HCT116 (cell line): ENCODE measurements around the gene LMLN. TPM values are rescaled to one million over a fixed set of nuclear protein-coding genes. Genes with fewer than 3 reads are reported as not detected.

ENCODE experiments used
- ATAC-seq: fragments of 200-7000 bp; cut with Tn5 transposase; 2 replicates; pipeline ENCODE4 v1.9.1; 2020; ENCODE audit warnings: mild to moderate bottlenecking, moderate library complexity
- BruUV-seq: library from RNA; stranded (reverse); fragments of 400-500 nt; replicated peaks from 2 replicates; lab custom pipeline; 2021; lab: Mats Ljungman, UMichigan
- CTCF ChIA-PET: fragments of 300-600 bp; sonication (Branson Sonifier 250); formaldehyde crosslinking; loops from one replicate; lab custom pipeline; 2021; ENCODE audit warnings: antibody characterized with exemption; lab: Charles Lee
- POLR2A ChIA-PET: fragments of 300-600, 350-600 bp; sonication (Branson Sonifier 250); formaldehyde crosslinking; loops from one replicate; lab custom pipeline; 2021; ENCODE audit warnings: antibody characterized with exemption; lab: Charles Lee
- RAD21 ChIA-PET, 2 experiments: fragments of 300-600 bp; sonication (Branson Sonifier 250); formaldehyde crosslinking; loops; one replicate each; lab custom pipeline; 2023; ENCODE audit warnings: low total read pairs in 2 of 2; ENCODE audit not compliant: uncharacterized antibody in 2 of 2, unreplicated experiment in 2 of 2, low non-redundant PET in 1 of 2; lab: Charles Lee
- DNase-seq: peaks from one replicate; pipeline ENCODE4 v3.0.0-alpha.2; 2010; ENCODE audit warnings: low read depth, low spot score
- H2AFZ ChIP-seq: fragments of 200-600 bp; shearing (Covaris generic), sonication (generic); 2 replicates; pipeline ENCODE4 v1.6.1; 2017; ENCODE audit warnings: low read depth, mixed run types, mixed read lengths, antibody characterized with exemption, low read length; ENCODE audit not compliant: poor library complexity, severe bottlenecking
- H3K27ac ChIP-seq: 2 replicates; pipeline ENCODE4 v1.5.1; 2012; ENCODE audit warnings: low read depth, low read length
- H3K27me3 ChIP-seq: fragments of 200-600 bp; sonication (generic); 2 replicates; pipeline ENCODE4 v1.6.1; 2016; ENCODE audit warnings: mixed run types, low read length, mixed read lengths; ENCODE audit not compliant: insufficient read depth
- H3K36me3 ChIP-seq, 2 experiments: fragments of 200-500 bp in 1 of 2; fragments of 200-600 bp in 1 of 2; sonication (Bioruptor generic) in 1 of 2; sonication (generic) in 1 of 2; 2 replicates each; pipeline versions ENCODE4 v1.5.1 to v1.6.1; 2014 to 2016; ENCODE audit warnings: low read length in 2 of 2, inconsistent platforms in 1 of 2, mixed read lengths in 1 of 2, mixed run types in 1 of 2; ENCODE audit not compliant: insufficient read depth in 2 of 2, control insufficient read depth in 1 of 2
- H3K4me1 ChIP-seq, 2 experiments: fragments of 200-600 bp in 1 of 2; sonication (generic) in 1 of 2; 2 replicates each; pipeline versions ENCODE4 v1.5.1 to v1.6.1; 2012 to 2017; ENCODE audit warnings: low read length in 2 of 2, inconsistent platforms in 1 of 2, mild to moderate bottlenecking in 1 of 2, mixed read lengths in 1 of 2, mixed run types in 1 of 2, moderate library complexity in 1 of 2; ENCODE audit not compliant: insufficient read depth in 2 of 2, control insufficient read depth in 1 of 2
- H3K4me2 ChIP-seq: fragments of 200-600 bp; sonication (generic); 2 replicates; pipeline ENCODE4 v1.6.1; 2017; ENCODE audit warnings: mixed run types, low read length, mixed read lengths
- H3K4me3 ChIP-seq, 2 experiments: fragments of 200-600 bp in 1 of 2; sonication (generic) in 1 of 2; replicated peaks in 1 of 2; 2 replicates each; pipeline ENCODE4 v1.5.1; 2011 to 2016; ENCODE audit warnings: low read length in 2 of 2, control low read depth in 1 of 2, low read depth in 1 of 2, mild to moderate bottlenecking in 1 of 2, mixed read lengths in 1 of 2, mixed run types in 1 of 2
- H3K79me2 ChIP-seq: fragments of 200-600 bp; sonication (generic); 2 replicates; pipeline ENCODE4 v1.6.1; 2017; ENCODE audit warnings: mild to moderate bottlenecking, mixed run types, low read length, moderate library complexity, mixed read lengths; ENCODE audit not compliant: insufficient read depth
- H3K9ac ChIP-seq: fragments of 200-600 bp; sonication (generic); 2 replicates; pipeline ENCODE4 v1.6.1; 2016; ENCODE audit warnings: low read length, mixed read lengths
- H3K9me2 ChIP-seq: fragments of 200-600 bp; sonication (generic), shearing (Covaris generic); 2 replicates; pipeline ENCODE4 v1.6.1; 2017; ENCODE audit warnings: mixed run types, mild to moderate bottlenecking, moderate library complexity; ENCODE audit not compliant: insufficient read depth
- H3K9me3 ChIP-seq, 2 experiments: fragments of 200-500 bp in 1 of 2; fragments of 200-600 bp in 1 of 2; sonication (Bioruptor generic) in 1 of 2; sonication (generic) in 1 of 2; 2 replicates each; pipeline ENCODE4 v1.6.1; 2014 to 2017; ENCODE audit warnings: low read length in 2 of 2, mixed read lengths in 2 of 2, inconsistent platforms in 1 of 2, low read depth in 1 of 2, mild to moderate bottlenecking in 1 of 2, mixed run types in 1 of 2, moderate library complexity in 1 of 2; ENCODE audit not compliant: control insufficient read depth in 1 of 2, insufficient read depth in 1 of 2
- H4K20me1 ChIP-seq: fragments of 200-600 bp; sonication (generic), shearing (Covaris generic); 2 replicates; pipeline ENCODE4 v1.6.1; 2017; ENCODE audit warnings: mixed run types, mild to moderate bottlenecking, moderate library complexity; ENCODE audit not compliant: insufficient read depth
- CEBPB ChIP-seq: IDR thresholded peaks from 2 replicates; pipeline ENCODE4 v1.6.1; 2012; ENCODE audit warnings: low read depth
- CTCF ChIP-seq, 3 experiments: fragments of 200-600 bp in 1 of 3; sonication (generic) in 1 of 3; IDR thresholded peaks in 2 of 3; conservative IDR thresholded peaks in 1 of 3; 2 replicates each; pipeline ENCODE4 v1.5.1; 2012 to 2017; ENCODE audit warnings: low read depth in 2 of 3, low read length in 2 of 3, antibody characterized with exemption in 1 of 3, borderline replicate concordance in 1 of 3, control low read depth in 1 of 3, mild to moderate bottlenecking in 1 of 3, mixed read lengths in 1 of 3, mixed run types in 1 of 3, moderate library complexity in 1 of 3; ENCODE audit not compliant: insufficient read depth in 1 of 3
- EZH2 ChIP-seq: fragments of 200-600 bp; sonication (generic); IDR thresholded peaks from 2 replicates; pipeline ENCODE4 v1.6.1; 2017; ENCODE audit warnings: antibody characterized with exemption, mixed run types
- JUND ChIP-seq: IDR thresholded peaks from 2 replicates; pipeline ENCODE4 v1.6.1; 2012
- SIN3A ChIP-seq: IDR thresholded peaks from 2 replicates; pipeline ENCODE4 v1.6.1; 2012; ENCODE audit warnings: low read depth
- SP1 ChIP-seq: IDR thresholded peaks from 2 replicates; pipeline ENCODE4 v1.6.1; 2012; ENCODE audit warnings: low read depth
- SRF ChIP-seq: IDR thresholded peaks from 2 replicates; pipeline ENCODE4 v1.6.1; 2012; ENCODE audit warnings: low read depth
- ZBTB33 ChIP-seq: IDR thresholded peaks from 2 replicates; pipeline ENCODE4 v1.6.1; 2011; ENCODE audit warnings: mild to moderate bottlenecking, low read length, moderate library complexity; ENCODE audit not compliant: insufficient replicate concordance; ENCODE audit errors: extremely low read depth
- ZFX ChIP-seq: fragments of 450-650 bp; IDR thresholded peaks from 2 replicates; pipeline ENCODE4 v1.6.1; 2017
- ZNF274 ChIP-seq: fragments of 200-500 bp; sonication (Bioruptor generic); IDR thresholded peaks from 2 replicates; pipeline ENCODE4 v1.6.1; 2014; ENCODE audit warnings: mild to moderate bottlenecking, low read depth, low read length, inconsistent platforms
- intact Hi-C: fragments of 100-400 bp; cut with micrococcal nuclease; formaldehyde crosslinking; loops from 2 replicates; pipeline ENCODE4 v1.10.0; 2022
- total RNA-seq: library from RNA; stranded (reverse); gene quantifications from one replicate; pipeline ENCODE4 v1.2.1, GENCODE V29; 2021; ENCODE audit not compliant: unreplicated experiment

The LMLN gene
- total RNA-seq, 1 experiment from 2014 or later: 7.2 TPM

GRCh38 chr3:197989651-197990050, 29.6 kb downstream of the LMLN start:
- TF ChIP-seq SIN3A (no peak), ZBTB33 (no peak), CEBPB (no peak), JUND (no peak), ZNF274 (no peak), EZH2 (no peak), CTCF (IDR thresholded peaks at IDR 0.05 in 2 of 3, conservative IDR thresholded peaks at IDR 0.05 in 1 of 3; ENCODE audit: borderline replicate concordance in 1 of 3, insufficient read depth in 1 of 3, low read depth in 2 of 3, low read length in 2 of 3) (no peak), SP1 (no peak), SRF (no peak), ZFX (no peak)
- Histone ChIP-seq H4K20me1 (no peaks in the 10 kb centered on the region), H3K27me3 (no peaks in the 10 kb centered on the region), H3K9me2 (no peaks in the 10 kb centered on the region), H3K36me3 (no peaks in the 10 kb centered on the region), H2AFZ (no peak overlapping the region), H3K79me2 (no peaks in the 10 kb centered on the region), H3K27ac (no peak overlapping the region), H3K4me2 (no peak overlapping the region), H3K4me1 (no peaks in the 10 kb centered on the region), H3K9ac (no peak overlapping the region), H3K4me3 (no peak overlapping the region), H3K9me3 (no peaks in the 10 kb centered on the region)
- ATAC-seq (no peak), DNase-seq (no peak)
- ChIA-PET POLR2A (no interaction called here), CTCF (interaction anchor here (1.3 kb wide), 1 partner anchor 91 kb away, joined by 4 read pairs; no protein-coding TSS in a partner anchor), RAD21 (no interaction called here)
- no TSS peak for BruUV-seq
- intact Hi-C loops: no loop called here
